IMR-90 (cell line): Measurements from ENCODE around the gene GGTA1. TPM values are rescaled to one million over a fixed set of nuclear protein-coding genes. Genes with fewer than 3 reads are reported as not detected.

Experiments
- ATAC-seq: fragments of 200-7000 bp; cut with Tn5 transposase; 2 replicates; pipeline ENCODE4 v1.9.1; 2020; ENCODE audit warnings: low read depth, mild to moderate bottlenecking, moderate library complexity
- BruUV-seq: library from RNA; stranded (reverse); fragments of 400-500 nt; replicated peaks from 2 replicates; lab custom pipeline; 2021; lab: Mats Ljungman, UMichigan
- CTCF ChIA-PET: fragments of 300-600 bp; formaldehyde crosslinking; extraction: SDS; loops from one replicate; lab custom pipeline; 2021; ENCODE audit warnings: antibody characterized with exemption; lab: Yijun Ruan, JAX
- POLR2A ChIA-PET: fragments of 300-600 bp; sonication (Branson Sonifier 250); formaldehyde crosslinking; loops from one replicate; lab custom pipeline; 2022; ENCODE audit warnings: antibody characterized with exemption; ENCODE audit not compliant: unreplicated experiment; lab: Charles Lee
- DNase-seq: peaks from one replicate; pipeline ENCODE4 v3.0.0; 2013
- H2AFZ ChIP-seq: replicated peaks from 2 replicates; pipeline ENCODE3; 2013; ENCODE audit warnings: low read length, mild to moderate bottlenecking; ENCODE audit not compliant: poor library complexity
- H2AK5ac ChIP-seq: 2 replicates; pipeline ENCODE4 v1.6.1; 2013; ENCODE audit warnings: low read depth, low read length, inconsistent platforms
- H2AK9ac ChIP-seq: replicated peaks from 2 replicates; pipeline ENCODE3; 2013; ENCODE audit warnings: mild to moderate bottlenecking, low read depth, low read length, moderate library complexity; ENCODE audit not compliant: poor library complexity
- H2BK120ac ChIP-seq: 2 replicates; pipeline ENCODE4 v1.6.1; 2013; ENCODE audit warnings: low read depth, low read length, inconsistent platforms
- H2BK15ac ChIP-seq: 3 replicates; pipeline ENCODE4 v1.6.1; 2013; ENCODE audit warnings: low read depth, low read length, inconsistent platforms
- H2BK20ac ChIP-seq: 2 replicates; pipeline ENCODE4 v1.6.1; 2013; ENCODE audit warnings: low read depth, mild to moderate bottlenecking, inconsistent platforms, low read length, moderate library complexity
- H2BK5ac ChIP-seq: 2 replicates; pipeline ENCODE4 v1.6.1; 2013; ENCODE audit warnings: mild to moderate bottlenecking, low read depth, low read length, inconsistent platforms; ENCODE audit not compliant: poor library complexity, severe bottlenecking
- H3K14ac ChIP-seq: replicated peaks from 2 replicates; pipeline ENCODE4 v1.6.1; 2013; ENCODE audit warnings: low read depth, low read length, inconsistent platforms
- H3K18ac ChIP-seq: 2 replicates; pipeline ENCODE4 v1.6.1; 2013; ENCODE audit warnings: low read depth, low read length, control low read depth
- H3K23ac ChIP-seq: 2 replicates; pipeline ENCODE4 v1.6.1; 2013; ENCODE audit warnings: low read depth, low read length, inconsistent platforms
- H3K27ac ChIP-seq: 2 replicates; pipeline ENCODE4 v1.5.1; 2013; ENCODE audit warnings: mild to moderate bottlenecking, control low read depth, low read length; ENCODE audit not compliant: insufficient read depth
- H3K27me3 ChIP-seq: 2 replicates; pipeline ENCODE4 v1.6.1; 2013; ENCODE audit warnings: low read length; ENCODE audit not compliant: control insufficient read depth, insufficient read depth
- H3K36me3 ChIP-seq: 2 replicates; pipeline ENCODE4 v1.6.1; 2013; ENCODE audit warnings: low read length, mixed read lengths; ENCODE audit not compliant: control insufficient read depth, insufficient read depth
- H3K4ac ChIP-seq: 2 replicates; pipeline ENCODE4 v1.6.1; 2013; ENCODE audit warnings: low read depth, low read length, inconsistent platforms
- H3K4me1 ChIP-seq: 2 replicates; pipeline ENCODE4 v1.6.1; 2013; ENCODE audit warnings: low read length, mixed read lengths; ENCODE audit not compliant: control insufficient read depth, insufficient read depth
- H3K4me2 ChIP-seq: 2 replicates; pipeline ENCODE4 v1.6.1; 2013; ENCODE audit warnings: low read depth, mild to moderate bottlenecking, control low read depth, low read length, moderate library complexity
- H3K4me3 ChIP-seq: 2 replicates; pipeline ENCODE4 v1.5.1; 2013; ENCODE audit warnings: low read depth, mild to moderate bottlenecking, control low read depth, low read length, moderate library complexity; ENCODE audit not compliant: insufficient read depth
- H3K56ac ChIP-seq: 2 replicates; pipeline ENCODE4 v1.6.1; 2013; ENCODE audit warnings: low read length, inconsistent platforms; ENCODE audit not compliant: insufficient read depth; ENCODE audit errors: extremely low read depth
- H3K79me1 ChIP-seq, 2 experiments: 2 replicates each; pipeline ENCODE4 v1.6.1; 2013; ENCODE audit warnings: low read length in 2 of 2, inconsistent platforms in 1 of 2, low read depth in 1 of 2
- H3K9ac ChIP-seq: 2 replicates; pipeline ENCODE4 v1.6.1; 2013; ENCODE audit warnings: low read depth, low read length, control low read depth
- H3K9me1 ChIP-seq: 2 replicates; pipeline ENCODE4 v1.6.1; 2013; ENCODE audit warnings: low read length, inconsistent platforms; ENCODE audit not compliant: insufficient read depth
- H3K9me3 ChIP-seq: 2 replicates; pipeline ENCODE4 v1.6.1; 2013; ENCODE audit warnings: low read length; ENCODE audit not compliant: control insufficient read depth, insufficient read depth
- H4K20me1 ChIP-seq: 2 replicates; pipeline ENCODE4 v1.6.1; 2013; ENCODE audit warnings: low read length, inconsistent platforms; ENCODE audit not compliant: insufficient read depth
- H4K5ac ChIP-seq: 2 replicates; pipeline ENCODE4 v1.6.1; 2013; ENCODE audit warnings: mild to moderate bottlenecking, low read depth, low read length, control low read depth
- H4K8ac ChIP-seq, 2 experiments: 2 replicates each; pipeline ENCODE4 v1.6.1; 2013; ENCODE audit warnings: low read depth in 2 of 2, low read length in 2 of 2, control low read depth in 1 of 2, inconsistent platforms in 1 of 2
- H4K91ac ChIP-seq: 2 replicates; pipeline ENCODE4 v1.6.1; 2013; ENCODE audit warnings: low read depth, low read length, inconsistent platforms; ENCODE audit not compliant: insufficient read depth
- ELK1 ChIP-seq: fragments of 150-350 bp; IDR thresholded peaks from 2 replicates; pipeline ENCODE4 v1.6.1; 2016; ENCODE audit warnings: low read depth, mild to moderate bottlenecking, low read length, moderate library complexity, borderline replicate concordance
- FOS ChIP-seq: fragments of 150-350 bp; IDR thresholded peaks from 2 replicates; pipeline ENCODE4 v1.6.1; 2016; ENCODE audit warnings: low read depth, low read length
- MAFK ChIP-seq: IDR thresholded peaks from 2 replicates; pipeline ENCODE4 v1.6.1; 2012; ENCODE audit warnings: low read depth, low read length, improper control_type of control experiment
- MXI1 ChIP-seq: IDR thresholded peaks from 2 replicates; pipeline ENCODE4 v1.6.1; 2012; ENCODE audit warnings: low read depth, mild to moderate bottlenecking, low read length, moderate library complexity, borderline replicate concordance
- NFE2L2 ChIP-seq: fragments of 150-350 bp; IDR thresholded peaks from 2 replicates; pipeline ENCODE4 v1.6.1; 2016; ENCODE audit warnings: low read depth, mild to moderate bottlenecking, low read length
- POLR2A ChIP-seq: IDR thresholded peaks from 2 replicates; pipeline ENCODE4 v1.6.1; 2012; ENCODE audit warnings: mild to moderate bottlenecking, low read depth, low read length
- WGBS, 2 experiments: methylation state at CpG; one replicate each; pipeline versions ENCODE4 v1.1.5 to v1.1.7; 2013; ENCODE audit warnings: missing lambda C conversion rate in 2 of 2; ENCODE audit not compliant: insufficient read length in 1 of 2; ENCODE audit errors: extremely low coverage in 2 of 2; 5-methylcytosine and 5-hydroxymethylcytosine counted together
- dilution Hi-C: fragments of 300-500 bp; cut with HindIII; formaldehyde crosslinking; loops from one replicate; pipeline ENCODE4 v1.14.3; 2018; ENCODE audit warnings: low sequenced_read_pairs; ENCODE audit not compliant: unreplicated experiment
- in situ Hi-C: fragments of 300-500 bp; cut with MboI; formaldehyde crosslinking; loops from 3 replicates; pipeline ENCODE4 v1.14.3; 2019; ENCODE audit warnings: low sequenced_read_pairs, inconsistent platforms, mixed read lengths
- intact Hi-C: fragments of 100-400 bp; cut with micrococcal nuclease; formaldehyde crosslinking; loops from 2 replicates; pipeline ENCODE4 v1.10.0; 2022
- polyA plus RNA-seq, 3 experiments: library from polyadenylated mRNA; depleted of rRNA; stranded (reverse); fragments of >200 nt; gene quantifications; 2 replicates each; pipeline ENCODE4 v1.2.3, GENCODE V29; 2012; ENCODE audit warnings: low replicate concordance in 1 of 3
- total RNA-seq: library from RNA; depleted of rRNA; stranded (reverse); fragments of >200 nt; gene quantifications from 2 replicates; pipeline ENCODE4 v1.2.3, GENCODE V29; 2012

Gene GGTA1
- total and polyA plus RNA-seq, 2 of the 4 experiments (the other 2 are of a cell fraction): not detected

- in situ Hi-C loops: no loop called here
- dilution Hi-C loops: no loop called here
- no peak overlapping the region for H4K5ac ChIP-seq
- no TSS peak for BruUV-seq
- H3K18ac ChIP-seq: no peak overlapping the region
- H2BK20ac ChIP-seq: no peak overlapping the region
- no peak overlapping the region for H2AK5ac ChIP-seq
- no peak overlapping the region for H3K4me2 ChIP-seq
- H3K14ac ChIP-seq: no peak overlapping the region
- no peak overlapping the region for H3K9ac ChIP-seq
- no peak overlapping the region for H4K8ac ChIP-seq
- H3K9me1 ChIP-seq: no peaks in the 10 kb centered on the region
- no peak overlapping the region for H3K56ac ChIP-seq
- no peak overlapping the region for H3K23ac ChIP-seq
- H3K36me3 ChIP-seq: no peaks in the 10 kb centered on the region
- no peak overlapping the region for H2AK9ac ChIP-seq
- H2BK5ac ChIP-seq: no peak overlapping the region
- CTCF ChIA-PET: interaction anchor here (1.0 kb wide), 1 partner anchor 13 kb away, joined by 3 read pairs; no protein-coding TSS in a partner anchor
- no peaks in the 10 kb centered on the region for H3K4me1 ChIP-seq
- no peak overlapping the region for H2BK120ac ChIP-seq
- H3K27ac ChIP-seq: no peak overlapping the region
- TF ChIP-seq MAFK (no peak), ELK1 (no peak), POLR2A (no peak), MXI1 (no peak), NFE2L2 (no peak), FOS (no peak)
- POLR2A ChIA-PET: no interaction called here
- H3K27me3 ChIP-seq: peaks cover 38% of the 10 kb centered on the region
- H4K91ac ChIP-seq: no peak overlapping the region
- intact Hi-C loops: no loop called here
- no peak for DNase-seq
- no peaks in the 10 kb centered on the region for H4K20me1 ChIP-seq
- no peak overlapping the region for H3K4ac ChIP-seq
- no peaks in the 10 kb centered on the region for H3K9me3 ChIP-seq
- no peak overlapping the region for H3K4me3 ChIP-seq
- no peak for ATAC-seq
- no peak overlapping the region for H2BK15ac ChIP-seq
- WGBS, 2 experiments: 47% methylated on average over 5 of the region's 12 CpGs; no CpG with 5 or more reads in 1 of the 2 experiments
- no peak overlapping the region for H2AFZ ChIP-seq
- H3K79me1 ChIP-seq: no peaks in the 10 kb centered on the region
These were observed 6.5 kb upstream of the GGTA1 start for GRCh38 chr9:121505903-121506735.
